OCI-LY1 (cell line): ENCODE results near the gene LRRC3C.

Experiments
- H2AFZ ChIP-seq: fragments of 200-600 bp; sonication (generic), shearing (Covaris generic); 2 replicates; pipeline ENCODE4 v1.6.0; 2014; ENCODE audit warnings: antibody characterized with exemption, mild to moderate bottlenecking, low read length
- H3F3A ChIP-seq: fragments of 200-600 bp; sonication (generic), shearing (Covaris generic); 2 replicates; pipeline ENCODE4 v1.6.0; 2014; ENCODE audit warnings: mild to moderate bottlenecking, antibody characterized with exemption, low read length, moderate library complexity; ENCODE audit not compliant: insufficient read depth
- H3K27ac ChIP-seq: fragments of 200-600 bp; sonication (generic); 2 replicates; pipeline ENCODE4 v1.5.1; 2014; ENCODE audit warnings: low read length, mixed run types, mild to moderate bottlenecking, low read depth; ENCODE audit not compliant: poor library complexity, severe bottlenecking
- H3K27me3 ChIP-seq: fragments of 200-600 bp; sonication (generic); 2 replicates; pipeline ENCODE4 v1.6.0; 2014; ENCODE audit warnings: antibody characterized with exemption, mild to moderate bottlenecking, low read length, moderate library complexity; ENCODE audit not compliant: insufficient read depth
- H3K36me3 ChIP-seq: fragments of 200-600 bp; sonication (generic); 2 replicates; pipeline ENCODE4 v1.6.1; 2014; ENCODE audit warnings: mild to moderate bottlenecking, antibody characterized with exemption, low read length, moderate library complexity, mixed read lengths; ENCODE audit not compliant: insufficient read depth
- H3K4me1 ChIP-seq: fragments of 200-600 bp; sonication (generic); 2 replicates; pipeline ENCODE4 v1.5.1; 2014; ENCODE audit warnings: mild to moderate bottlenecking, low read length, moderate library complexity; ENCODE audit not compliant: insufficient read depth, severe bottlenecking
- H3K4me2 ChIP-seq: fragments of 200-600 bp; sonication (generic), shearing (Covaris generic); 2 replicates; pipeline ENCODE4 v1.6.1; 2014; ENCODE audit warnings: low read length
- H3K4me3 ChIP-seq: fragments of 200-600 bp; sonication (generic); 2 replicates; pipeline ENCODE4 v1.5.1; 2014; ENCODE audit warnings: low read length, low read depth, mild to moderate bottlenecking, mixed read lengths; ENCODE audit not compliant: poor library complexity, severe bottlenecking
- H3K79me2 ChIP-seq: fragments of 200-600 bp; shearing (Covaris generic); 2 replicates; pipeline ENCODE4 v1.6.1; 2016; ENCODE audit warnings: mixed run types, low read length, mixed read lengths; ENCODE audit not compliant: insufficient read depth
- H3K9ac ChIP-seq: fragments of 200-600 bp; sonication (generic), shearing (Covaris generic); 2 replicates; pipeline ENCODE4 v1.6.1; 2014; ENCODE audit warnings: mild to moderate bottlenecking, low read length, mixed read lengths
- H3K9me2 ChIP-seq: fragments of 200-600 bp; sonication (generic), shearing (Covaris generic); 2 replicates; pipeline ENCODE4 v1.6.1; 2014; ENCODE audit warnings: low read depth, mild to moderate bottlenecking, low read length, mixed read lengths
- H3K9me3 ChIP-seq: fragments of 200-600 bp; shearing (Covaris generic); 2 replicates; pipeline ENCODE4 v1.6.1; 2014; ENCODE audit warnings: low read length, mixed read lengths
- H4K20me1 ChIP-seq: fragments of 200-600 bp; sonication (generic), shearing (Covaris generic); 2 replicates; pipeline ENCODE4 v1.6.0; 2016; ENCODE audit warnings: mild to moderate bottlenecking, low read length; ENCODE audit not compliant: insufficient read depth
- CTCF ChIP-seq: fragments of 200-600 bp; sonication (generic), shearing (Covaris generic); IDR thresholded peaks from 2 replicates; pipeline ENCODE4 v1.5.1; 2017; ENCODE audit warnings: mild to moderate bottlenecking, antibody characterized with exemption, low read length, moderate library complexity, mixed read lengths
- EZH2 ChIP-seq: fragments of 200-600 bp; sonication (generic), shearing (Covaris generic); IDR thresholded peaks from 2 replicates; pipeline ENCODE4 v1.8.0; 2017; ENCODE audit warnings: borderline replicate concordance, mixed run types, mild to moderate bottlenecking, antibody characterized with exemption, low read length, moderate library complexity, mixed read lengths

Gene LRRC3C

DNA sequence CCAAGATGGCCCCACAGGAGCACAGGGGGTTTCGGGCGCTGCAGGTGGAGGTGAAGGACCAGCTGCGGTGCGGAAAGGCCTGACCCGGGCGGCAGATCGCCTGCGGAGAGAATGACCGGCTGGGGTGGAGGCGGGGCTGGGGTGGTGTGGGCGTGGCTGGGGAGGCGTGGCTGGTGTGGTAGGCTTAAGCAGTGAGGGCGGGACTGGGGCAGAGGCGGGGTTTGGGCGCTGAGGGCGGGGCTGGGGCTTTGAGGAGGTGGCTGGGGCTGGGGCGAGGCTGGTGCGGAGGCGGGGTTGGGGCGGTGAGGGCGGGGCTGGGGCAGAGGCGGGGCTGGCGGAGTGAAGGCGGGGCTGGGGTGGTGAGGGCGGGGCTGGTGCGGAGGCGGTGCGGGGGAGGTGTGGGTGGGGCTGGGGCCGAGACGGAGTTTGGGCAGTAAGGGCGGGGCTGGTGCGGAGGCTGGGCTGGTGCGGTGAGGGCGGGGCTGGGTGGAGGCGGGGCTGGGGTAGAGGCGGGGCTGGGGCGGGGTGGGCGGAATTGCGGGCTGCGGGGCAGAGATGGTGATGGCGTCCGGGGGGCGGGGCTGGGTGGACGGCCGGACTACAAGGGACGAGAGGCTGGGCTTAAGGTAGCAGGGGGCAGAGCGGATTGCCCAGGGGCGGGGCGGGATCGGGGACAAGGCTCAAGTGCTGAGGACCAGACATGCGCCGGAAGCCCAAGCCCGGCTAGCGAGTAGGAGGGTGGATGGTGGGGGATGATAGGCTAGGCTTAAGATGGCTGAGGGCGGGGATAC, 25.3 kb downstream of the LRRC3C start:
- Histone ChIP-seq H3K27ac (peak overlapping the region; percentile 14), H3K4me1 (peaks cover 25% of the 10 kb centered on the region), H3K4me3 (peak overlapping the region; percentile 63), H3K27me3 (no peaks in the 10 kb centered on the region), H3K9ac (peak overlapping the region; percentile 66; the same call in 1 of the 2 replicates), H4K20me1 (no peaks in the 10 kb centered on the region), H3K9me2 (no peaks in the 10 kb centered on the region), H2AFZ (no peak overlapping the region), H3K36me3 (no peaks in the 10 kb centered on the region), H3K4me2 (peak overlapping the region; percentile 74), H3K79me2 (no peaks in the 10 kb centered on the region), H3K9me3 (no peaks in the 10 kb centered on the region), H3F3A (no peaks in the 10 kb centered on the region)
- TF ChIP-seq CTCF (no peak), EZH2 (no peak)

DNA sequence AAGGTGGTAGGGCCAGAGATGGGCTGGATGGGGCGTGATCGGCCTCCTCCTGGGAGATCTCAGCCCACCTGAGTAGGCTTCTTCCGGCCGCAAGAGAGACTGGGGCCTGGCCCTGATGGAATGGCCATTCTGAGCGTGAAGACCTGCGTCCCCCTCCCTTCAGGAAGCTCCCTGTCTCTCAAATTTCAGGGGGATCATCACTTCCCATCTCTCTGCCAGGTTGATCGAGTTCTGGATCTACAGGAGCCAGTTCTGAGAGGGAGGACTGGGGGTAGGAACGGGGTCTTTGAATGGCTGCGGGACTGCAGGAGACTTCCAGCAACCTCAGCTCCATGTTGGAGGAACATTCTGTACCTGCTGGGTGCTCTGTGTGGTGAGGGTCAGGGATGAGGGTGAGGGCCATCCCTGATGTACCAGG, 25.9 kb downstream of the LRRC3C start:
- Histone ChIP-seq H3K36me3 (no peaks in the 10 kb centered on the region), H3K9me2 (no peaks in the 10 kb centered on the region), H3K4me1 (peaks cover 21% of the 10 kb centered on the region), H4K20me1 (no peaks in the 10 kb centered on the region), H3K9ac (peak overlapping the region; percentile 66), H3K27me3 (no peaks in the 10 kb centered on the region), H3K4me2 (peak overlapping the region; percentile 74), H3F3A (no peaks in the 10 kb centered on the region), H2AFZ (no peak overlapping the region), H3K9me3 (no peaks in the 10 kb centered on the region), H3K27ac (peak overlapping the region; percentile 14), H3K79me2 (no peaks in the 10 kb centered on the region), H3K4me3 (peak overlapping the region; percentile 63)
- TF ChIP-seq CTCF (no peak), EZH2 (no peak)

DNA sequence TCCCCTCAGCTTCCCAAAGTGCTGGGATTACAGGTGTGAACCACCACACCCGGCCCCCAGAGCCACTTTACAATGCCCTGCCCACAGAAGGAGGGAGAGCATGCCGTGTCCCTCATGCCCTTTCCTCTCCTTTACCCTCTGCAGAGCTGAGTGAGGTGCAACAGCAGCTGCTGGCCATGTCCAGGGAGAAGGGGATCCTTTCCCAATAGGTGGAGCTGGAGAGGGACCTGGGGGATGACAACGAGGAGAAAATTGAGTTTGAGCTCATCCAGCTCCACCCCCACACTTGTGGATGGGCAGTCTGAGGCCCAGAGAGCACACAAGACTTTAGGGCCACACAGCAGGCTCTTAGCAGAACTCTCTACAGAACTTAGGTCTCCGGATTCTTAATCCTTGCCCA, 27.3 kb downstream of the LRRC3C start:
- Histone ChIP-seq H3F3A (no peaks in the 10 kb centered on the region), H3K36me3 (no peaks in the 10 kb centered on the region), H3K9ac (no peak overlapping the region), H3K27me3 (no peaks in the 10 kb centered on the region), H3K4me3 (no peak overlapping the region), H4K20me1 (no peaks in the 10 kb centered on the region), H3K4me1 (peaks cover 24% of the 10 kb centered on the region), H3K9me2 (no peaks in the 10 kb centered on the region), H3K9me3 (no peaks in the 10 kb centered on the region), H2AFZ (no peak overlapping the region), H3K27ac (no peak overlapping the region), H3K4me2 (no peak overlapping the region), H3K79me2 (no peaks in the 10 kb centered on the region)
- TF ChIP-seq CTCF (no peak), EZH2 (no peak)
